Right lobe of liver (tissue), 4 donors: ENCODE data around the gene AMACR.

Experiments
- CTCF ChIP-seq, 4 donors: fragments of 200-600 bp in 3 of 4; fragments of 450-650 bp in 1 of 4; IDR thresholded peaks; one replicate each; pipeline versions ENCODE4 v1.5.1 to v1.8.0; 2016 to 2022; ENCODE audit warnings: antibody characterized with exemption in 4 of 4, mild to moderate bottlenecking in 2 of 4
- POLR2A ChIP-seq: fragments of 450-650 bp; IDR thresholded peaks from one replicate; pipeline ENCODE4 v1.6.1; 2017; ENCODE audit warnings: antibody characterized with exemption, mild to moderate bottlenecking
- donor health status: DM: no; HTN: no; CAD: no.
- donor health status: DM: no; HTN: no; CAD: no.
- donor health status: DM: no; HTN: yes; CAD: no.

DNA sequence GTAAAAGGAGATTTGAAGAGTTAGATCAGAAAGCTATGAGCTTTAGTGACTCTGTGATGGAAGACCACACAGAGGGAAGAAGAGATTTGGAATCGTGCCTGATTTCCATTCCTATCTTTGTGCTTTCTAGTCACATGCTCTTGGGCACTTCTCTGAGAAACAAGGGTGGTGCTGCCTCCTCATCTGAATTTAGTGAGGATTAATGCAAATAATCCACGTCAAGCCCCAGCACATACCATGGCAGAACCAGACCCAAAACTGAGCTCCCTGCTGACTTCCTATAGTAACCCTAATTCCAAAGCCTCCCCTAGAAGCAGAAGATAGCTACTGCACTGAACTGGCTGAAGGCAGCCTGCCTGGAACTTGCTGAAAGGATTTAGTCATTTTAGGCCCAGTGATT, 41.0 kb downstream of the AMACR start:
- TF ChIP-seq CTCF (IDR thresholded peaks at IDR 0.05) (no peak), POLR2A (no peak)
